Neural cell (in vitro differentiated cells): ENCODE measurements around the gene B4GALT1. TPM values are rescaled to one million over a fixed set of nuclear protein-coding genes. Genes with fewer than 3 reads are reported as not detected.

Experiments used
- H2AFZ ChIP-seq: fragments of 200-600, 300-800 bp; sonication (generic), shearing (Covaris generic); 2 replicates; pipeline ENCODE4 v1.6.0; 2014; ENCODE audit warnings: low read depth, mild to moderate bottlenecking, antibody characterized with exemption, low read length, moderate library complexity
- H3F3A ChIP-seq: fragments of 200-600 bp; shearing (Covaris generic); 2 replicates; pipeline ENCODE4 v1.6.1; 2016; ENCODE audit warnings: mild to moderate bottlenecking, moderate library complexity, mixed read lengths, antibody characterized with exemption, low read length; ENCODE audit not compliant: insufficient read depth, poor library complexity, severe bottlenecking
- H3K27ac ChIP-seq: fragments of 200-600, 300-800 bp; sonication (generic), shearing (Covaris generic); 2 replicates; pipeline ENCODE4 v1.5.1; 2014; ENCODE audit warnings: mild to moderate bottlenecking, low read length, moderate library complexity
- H3K27me3 ChIP-seq: fragments of 300-800, 200-600 bp; sonication (generic), shearing (Covaris generic); 2 replicates; pipeline ENCODE4 v1.6.0; 2014; ENCODE audit warnings: mild to moderate bottlenecking, low read depth, low read length, moderate library complexity; ENCODE audit not compliant: insufficient read depth
- H3K36me3 ChIP-seq: fragments of 300-800, 200-600 bp; sonication (generic), shearing (Covaris generic); 2 replicates; pipeline ENCODE4 v1.5.1; 2014; ENCODE audit warnings: mild to moderate bottlenecking, antibody characterized with exemption, low read length, moderate library complexity; ENCODE audit not compliant: insufficient read depth
- H3K4me2 ChIP-seq: fragments of 300-800, 200-600 bp; sonication (generic), shearing (Covaris generic); 2 replicates; pipeline ENCODE4 v1.6.0; 2014; ENCODE audit warnings: mild to moderate bottlenecking, low read length
- H3K4me3 ChIP-seq: fragments of 300-800, 200-600 bp; sonication (generic), shearing (Covaris generic); 2 replicates; pipeline ENCODE4 v1.5.1; 2014; ENCODE audit warnings: mild to moderate bottlenecking, low read length, moderate library complexity
- H3K79me2 ChIP-seq: fragments of 200-600 bp; shearing (Covaris generic); replicated peaks from 2 replicates; pipeline ENCODE4 v1.6.0; 2014; ENCODE audit warnings: mild to moderate bottlenecking, low read length, moderate library complexity; ENCODE audit not compliant: insufficient read depth
- H3K9ac ChIP-seq: fragments of 300-800, 200-600 bp; sonication (generic), shearing (Covaris generic); 2 replicates; pipeline ENCODE4 v1.6.1; 2016; ENCODE audit warnings: mild to moderate bottlenecking, low read length, mixed read lengths
- H3K9me2 ChIP-seq: fragments of 200-600 bp; shearing (Covaris generic); 2 replicates; pipeline ENCODE4 v1.6.1; 2016; ENCODE audit warnings: mild to moderate bottlenecking, low read length, mixed read lengths; ENCODE audit not compliant: insufficient read depth
- H3K9me3 ChIP-seq: fragments of 200-600, 300-800 bp; sonication (generic), shearing (Covaris generic); 2 replicates; pipeline ENCODE4 v1.6.1; 2016; ENCODE audit warnings: mild to moderate bottlenecking, mixed run types, low read length, moderate library complexity, mixed read lengths
- H4K20me1 ChIP-seq: fragments of 200-600 bp; shearing (Covaris generic); 2 replicates; pipeline ENCODE4 v1.6.1; 2016; ENCODE audit warnings: mild to moderate bottlenecking, mixed run types; ENCODE audit not compliant: insufficient read depth
- CTCF ChIP-seq: fragments of 450-650 bp; IDR thresholded peaks from 2 replicates; pipeline ENCODE4 v1.5.1; 2014; ENCODE audit warnings: antibody characterized with exemption, mild to moderate bottlenecking, moderate library complexity; ENCODE audit not compliant: poor library complexity, severe bottlenecking
- EP300 ChIP-seq: fragments of 450-650 bp; conservative IDR thresholded peaks from 2 replicates; pipeline ENCODE4 v1.6.1; 2014; ENCODE audit warnings: antibody characterized with exemption, mild to moderate bottlenecking, moderate library complexity; ENCODE audit not compliant: poor library complexity, severe bottlenecking
- EZH2 ChIP-seq: fragments of 200-600, 300-800 bp; shearing (Covaris generic), sonication (generic); IDR thresholded peaks from 2 replicates; pipeline ENCODE4 v1.6.1; 2014; ENCODE audit warnings: antibody characterized with exemption, low read length, borderline replicate concordance, mild to moderate bottlenecking; ENCODE audit not compliant: insufficient read depth, poor library complexity, severe bottlenecking
- MXI1 ChIP-seq: fragments of 450-650 bp; conservative IDR thresholded peaks from 2 replicates; pipeline ENCODE4 v1.6.1; 2014; ENCODE audit warnings: antibody characterized with exemption, mild to moderate bottlenecking; ENCODE audit not compliant: poor library complexity, severe bottlenecking
- POLR2AphosphoS5 ChIP-seq: IDR thresholded peaks from 2 replicates; pipeline ENCODE4 v1.6.1; 2012
- RAD21 ChIP-seq: fragments of 450-650 bp; conservative IDR thresholded peaks from 2 replicates; pipeline ENCODE4 v1.6.1; 2014; ENCODE audit warnings: antibody characterized with exemption, mild to moderate bottlenecking, moderate library complexity
- REST ChIP-seq: IDR thresholded peaks from 2 replicates; pipeline ENCODE4 v1.6.1; 2012; ENCODE audit warnings: borderline replicate concordance
- SMC3 ChIP-seq: fragments of 450-650 bp; conservative IDR thresholded peaks from 2 replicates; pipeline ENCODE4 v1.6.1; 2014; ENCODE audit warnings: antibody characterized with exemption, mild to moderate bottlenecking, moderate library complexity; ENCODE audit not compliant: poor library complexity
- TAF1 ChIP-seq: IDR thresholded peaks from 2 replicates; pipeline ENCODE4 v1.6.1; 2012; ENCODE audit warnings: low read depth
- polyA plus RNA-seq: library from polyadenylated mRNA; depleted of rRNA; stranded (reverse); fragments of >200 nt; gene quantifications from 2 replicates; pipeline ENCODE4 v1.2.3, GENCODE V29; 2014

B4GALT1 gene
- polyA plus RNA-seq, 1 donor from 2014 or later, result 0.41 TPM

GRCh38 chr9:33151601-33152000 is 15.5 kb downstream of the B4GALT1 start:
- H3K27me3 ChIP-seq, result no peaks in the 10 kb centered on the region
- no peak for TF ChIP-seq SMC3
- TF ChIP-seq EZH2, result no peak
- no peak for TF ChIP-seq RAD21
- TF ChIP-seq POLR2AphosphoS5, result no peak
- no peak for TF ChIP-seq EP300
- TF ChIP-seq REST, result no peak
- TF ChIP-seq TAF1, result no peak
- no peak for TF ChIP-seq CTCF
- TF ChIP-seq MXI1, result no peak
- no peak overlapping the region for H3K9ac ChIP-seq
- no peak overlapping the region for H2AFZ ChIP-seq
- H3K4me3 ChIP-seq, result no peak overlapping the region
- no peaks in the 10 kb centered on the region for H3K36me3 ChIP-seq
- no peaks in the 10 kb centered on the region for H4K20me1 ChIP-seq
- H3K9me2 ChIP-seq, result no peaks in the 10 kb centered on the region
- H3F3A ChIP-seq, result no peaks in the 10 kb centered on the region
- no peaks in the 10 kb centered on the region for H3K9me3 ChIP-seq
- no peak overlapping the region for H3K27ac ChIP-seq
- no peak overlapping the region for H3K4me2 ChIP-seq
- no peaks in the 10 kb centered on the region for H3K79me2 ChIP-seq

GRCh38 chr9:33151007-33151557 is 16.1 kb downstream of the B4GALT1 start:
- H3F3A ChIP-seq, result no peaks in the 10 kb centered on the region
- H2AFZ ChIP-seq, result no peak overlapping the region
- H3K4me3 ChIP-seq, result no peak overlapping the region
- no peaks in the 10 kb centered on the region for H3K36me3 ChIP-seq
- no peak for TF ChIP-seq EZH2
- no peak for TF ChIP-seq TAF1
- no peak for TF ChIP-seq SMC3
- no peak for TF ChIP-seq RAD21
- TF ChIP-seq REST, result no peak
- TF ChIP-seq POLR2AphosphoS5, result no peak
- TF ChIP-seq MXI1, result no peak
- TF ChIP-seq CTCF, result no peak
- TF ChIP-seq EP300, result no peak
- no peaks in the 10 kb centered on the region for H3K27me3 ChIP-seq
- no peaks in the 10 kb centered on the region for H3K79me2 ChIP-seq
- no peak overlapping the region for H3K9ac ChIP-seq
- H3K27ac ChIP-seq, result no peak overlapping the region
- no peaks in the 10 kb centered on the region for H3K9me3 ChIP-seq
- no peaks in the 10 kb centered on the region for H3K9me2 ChIP-seq
- H3K4me2 ChIP-seq, result no peak overlapping the region
- H4K20me1 ChIP-seq, result no peaks in the 10 kb centered on the region
